DMS153 (cell line): ENCODE data around the gene HHIP.

Experiments used
- DNase-seq: peaks from one replicate; lab custom pipeline; 2025; lab: John Stamatoyannopoulos, UW

HHIP gene

GRCh38 chr4:144655491-144655890 lies 9.5 kb downstream of the HHIP start:
- DNase-seq, result no peak

GRCh38 chr4:144656850-144657249 lies 10.9 kb downstream of the HHIP start:
- DNase-seq, result no peak

- no peak for DNase-seq
These were observed 12.1 kb downstream of the HHIP start for GRCh38 chr4:144658015-144658567.

GRCh38 chr4:144658903-144659302 lies 12.9 kb downstream of the HHIP start:
- DNase-seq, result no peak

- no peak for DNase-seq
These were observed 13.5 kb downstream of the HHIP start for GRCh38 chr4:144659447-144659846.

GRCh38 chr4:144663834-144664475 lies 18.0 kb downstream of the HHIP start:
- DNase-seq, result no peak

- no peak for DNase-seq
These were observed 20.7 kb downstream of the HHIP start for GRCh38 chr4:144666539-144667175.

- no peak for DNase-seq
These were observed 21.5 kb downstream of the HHIP start for GRCh38 chr4:144667500-144667899.

- DNase-seq, result no peak
These were observed 24.8 kb downstream of the HHIP start for GRCh38 chr4:144670776-144671175.

GRCh38 chr4:144674711-144675110 lies 28.8 kb downstream of the HHIP start:
- no peak for DNase-seq

GRCh38 chr4:144681806-144682205 lies 35.9 kb downstream of the HHIP start:
- no peak for DNase-seq

- no peak for DNase-seq
These were observed 37.6 kb downstream of the HHIP start for GRCh38 chr4:144683516-144683915.

GRCh38 chr4:144685911-144686310 lies 40.0 kb downstream of the HHIP start:
- DNase-seq, result no peak

GRCh38 chr4:144686921-144687320 lies 41.0 kb downstream of the HHIP start:
- DNase-seq, result no peak

- DNase-seq, result no peak
These were observed 41.5 kb downstream of the HHIP start for GRCh38 chr4:144687466-144687865.

GRCh38 chr4:144688035-144688569 lies 42.1 kb downstream of the HHIP start:
- DNase-seq, result no peak

- DNase-seq, result no peak
These were observed 43.2 kb downstream of the HHIP start for GRCh38 chr4:144689125-144689524.

GRCh38 chr4:144695721-144696120 lies 49.8 kb downstream of the HHIP start:
- no peak for DNase-seq

GRCh38 chr4:144696376-144696775 lies 50.4 kb downstream of the HHIP start:
- DNase-seq, result no peak

- no peak for DNase-seq
These were observed 53.6 kb downstream of the HHIP start for GRCh38 chr4:144699565-144699964.

- DNase-seq, result no peak
These were observed 55.8 kb downstream of the HHIP start for GRCh38 chr4:144701683-144702233.

- DNase-seq, result no peak
These were observed 57.5 kb downstream of the HHIP start for GRCh38 chr4:144703494-144703893.
